ENCODE results near the gene ZNF662. TPM values are rescaled to one million over a fixed set of nuclear protein-coding genes. Genes with fewer than 3 reads are reported as not detected.

ZNF662 gene
- total RNA-seq, 1 experiment from 2014 or later, result 0.06 TPM

GRCh38 chr3:42886294-42886822 lies 19.6 kb upstream of the ZNF662 start:
- no peak for DNase-seq (ENCODE audit: low spot score)

- no peak for DNase-seq (ENCODE audit: low spot score)
Observed at GRCh38 chr3:42887084-42887483, 18.9 kb upstream of the ZNF662 start.

DNA sequence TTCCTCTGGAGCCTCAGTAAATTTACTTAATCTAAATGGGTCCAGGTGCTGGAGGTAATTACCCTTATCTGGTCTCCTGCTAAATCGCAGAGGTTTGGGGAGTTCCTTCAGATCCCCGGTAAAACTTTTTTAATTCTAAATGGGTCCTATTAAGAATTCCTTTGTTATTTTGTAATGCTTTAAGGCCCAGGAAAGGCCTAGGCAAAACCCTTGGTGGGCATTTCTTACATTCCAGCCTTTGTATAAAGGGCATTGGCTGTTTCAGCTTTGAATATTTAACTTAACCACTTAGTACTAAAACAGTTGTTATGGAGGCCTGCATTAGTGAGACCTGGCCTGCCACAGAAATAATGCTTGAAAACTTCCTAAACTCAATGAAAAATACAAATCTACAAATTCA lies 14.9 kb upstream of the ZNF662 start:
- DNase-seq (ENCODE audit: low spot score), result no peak

DNA sequence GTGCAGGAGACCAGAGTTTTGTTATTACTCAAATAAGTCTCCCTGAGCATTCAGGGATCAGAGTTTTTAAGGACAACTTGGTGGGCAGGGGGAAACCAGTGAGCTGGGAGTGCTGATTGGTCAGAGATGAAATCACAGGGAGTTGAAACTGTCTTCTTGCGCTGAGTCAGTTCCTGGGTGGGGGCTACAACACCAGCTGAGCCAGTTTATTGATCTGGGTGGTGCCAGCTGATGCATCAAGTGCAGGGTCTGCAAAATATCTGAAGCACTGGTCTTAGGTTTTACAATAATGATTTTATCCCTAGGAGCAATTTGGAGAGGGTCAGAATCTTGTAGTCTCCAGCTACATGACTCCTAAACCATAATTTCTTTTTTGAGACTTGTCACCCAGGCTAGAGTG lies 13.8 kb upstream of the ZNF662 start:
- no peak for DNase-seq (ENCODE audit: low spot score)

DNA sequence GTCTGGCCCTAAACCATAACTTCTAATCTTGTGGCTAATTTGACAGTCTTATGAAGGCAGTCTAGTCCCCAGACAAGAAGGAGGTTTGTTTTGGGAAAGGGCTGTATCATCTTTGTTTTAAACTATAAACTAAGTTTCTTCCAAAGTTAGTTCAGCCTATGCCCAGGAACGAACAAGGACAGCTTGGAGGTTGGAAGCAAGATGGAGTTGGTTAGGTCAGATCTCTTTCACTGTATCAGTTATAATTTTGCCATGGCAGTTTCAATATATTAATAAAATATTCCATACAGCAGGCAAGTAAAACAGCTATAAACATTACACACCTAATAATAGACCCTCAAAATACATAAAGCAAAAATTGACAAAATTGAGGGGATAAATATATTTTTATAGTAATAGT lies 13.1 kb upstream of the ZNF662 start:
- DNase-seq (ENCODE audit: low spot score), result no peak

DNA sequence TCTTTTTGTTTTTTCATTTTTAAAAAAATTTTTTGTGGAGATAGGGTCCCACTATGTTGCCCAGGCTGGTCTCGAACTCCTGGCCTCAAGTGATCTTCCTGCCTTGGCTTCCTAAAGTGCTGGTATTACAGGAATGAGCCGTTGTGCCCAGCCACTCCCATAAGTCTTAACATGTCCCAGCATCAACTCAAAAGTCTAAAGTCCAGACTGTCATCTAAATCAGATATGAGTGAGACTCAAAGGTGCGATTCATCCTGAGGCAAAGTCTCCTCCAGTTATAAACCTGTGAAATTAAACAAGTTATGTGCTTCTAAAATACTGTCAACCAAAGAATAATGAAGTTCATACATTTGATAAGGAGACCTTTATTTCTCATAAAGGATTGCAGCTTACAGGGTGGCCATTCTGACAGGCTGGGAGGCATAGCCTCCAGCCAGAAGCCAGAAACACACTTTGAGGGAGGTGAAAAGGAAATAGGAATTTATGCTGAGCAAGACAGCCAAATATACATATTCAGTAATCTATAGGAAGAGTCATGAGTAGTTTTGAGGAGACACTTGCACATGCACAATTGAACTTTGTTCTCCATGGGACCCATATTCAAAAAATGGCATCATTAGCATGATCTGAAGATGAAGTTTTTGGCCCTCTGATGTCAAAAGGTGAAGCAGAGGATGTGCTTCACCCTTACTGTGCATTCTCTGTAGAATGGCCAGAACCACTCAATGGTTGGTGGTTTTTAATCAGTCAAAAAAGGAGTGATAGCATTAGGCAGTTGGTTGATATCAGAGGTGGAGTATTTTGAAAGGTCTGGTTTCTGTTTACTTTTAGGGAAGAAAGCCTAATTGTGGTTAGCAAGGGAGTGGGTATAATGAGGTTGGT lies 11.0 kb upstream of the ZNF662 start:
- peak; percentile 71 for DNase-seq (ENCODE audit: low spot score)

DNA sequence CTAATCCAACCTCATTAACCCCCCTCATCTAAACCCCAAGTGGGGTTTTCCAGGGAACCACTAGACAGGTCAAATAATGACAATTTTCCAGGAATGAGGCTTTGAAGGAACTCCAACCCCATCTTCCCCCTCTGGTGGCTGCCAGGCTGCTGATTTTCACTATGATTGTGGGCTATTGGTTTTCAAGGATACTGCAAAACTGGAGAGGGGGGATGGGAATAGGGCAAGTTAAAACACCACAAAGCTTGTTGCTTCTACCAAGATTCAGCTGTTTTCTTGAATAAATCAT lies 10.4 kb upstream of the ZNF662 start:
- no peak for DNase-seq (ENCODE audit: low spot score)

DNA sequence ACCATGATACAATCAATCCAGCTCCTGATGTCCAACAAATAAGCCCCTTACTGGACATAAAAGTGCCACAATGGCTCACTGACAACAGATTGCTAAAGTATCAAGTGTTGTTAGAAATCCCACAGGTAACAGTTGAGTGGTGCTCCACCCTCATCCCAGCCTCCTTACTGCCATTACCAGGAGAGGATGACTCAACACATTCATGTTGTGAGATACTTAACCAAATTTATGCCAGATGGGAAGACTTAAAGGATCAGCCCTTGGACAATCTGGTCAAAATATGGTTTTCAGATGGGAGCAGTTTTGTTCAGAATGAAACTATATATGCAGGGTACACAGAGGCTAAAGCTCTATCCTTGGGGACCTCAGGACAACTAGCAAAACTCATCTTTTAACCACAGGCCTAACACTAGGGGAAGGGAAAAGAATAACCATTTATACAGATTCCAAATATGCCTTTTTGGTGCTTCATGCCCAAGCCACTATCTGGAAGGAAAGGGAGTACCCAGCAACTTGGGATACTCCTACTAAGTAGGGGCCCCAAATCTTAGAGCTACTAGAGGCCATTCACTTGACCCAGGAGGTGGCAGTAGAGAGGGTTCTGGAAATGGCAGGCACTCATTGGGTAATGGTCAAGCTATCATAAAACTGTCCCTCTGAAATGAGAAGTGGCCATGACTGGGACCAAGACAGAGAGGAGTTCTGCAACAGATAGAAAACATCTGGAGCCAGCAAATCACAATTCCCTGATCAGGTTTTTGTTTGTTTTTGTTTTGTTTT lies 6.9 kb upstream of the ZNF662 start:
- no peak for DNase-seq (ENCODE audit: low spot score)

GRCh38 chr3:42900226-42901072 lies 5.5 kb upstream of the ZNF662 start:
- DNase-seq (ENCODE audit: low spot score), result peak; percentile 18

DNA sequence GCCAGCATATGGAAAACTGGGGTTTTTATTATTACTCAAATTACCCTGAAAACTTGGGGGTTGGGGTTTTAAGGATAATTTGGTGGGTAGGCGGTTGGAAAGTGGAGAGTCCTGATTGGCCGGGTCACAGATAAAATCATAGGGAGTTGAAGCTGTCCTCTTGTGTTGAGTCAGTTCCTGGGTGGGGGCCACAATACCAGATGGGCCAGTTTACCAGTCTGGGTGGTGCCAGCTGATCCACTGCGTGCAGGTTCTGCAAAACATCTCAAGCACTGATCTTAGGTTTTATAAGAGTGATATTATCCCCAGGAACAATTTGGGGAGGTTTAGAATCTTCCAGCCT lies 4.9 kb upstream of the ZNF662 start:
- DNase-seq (ENCODE audit: low spot score), result peak; percentile 41

GRCh38 chr3:42902257-42902656 lies 3.7 kb upstream of the ZNF662 start:
- no peak for DNase-seq (ENCODE audit: low spot score)

DNA sequence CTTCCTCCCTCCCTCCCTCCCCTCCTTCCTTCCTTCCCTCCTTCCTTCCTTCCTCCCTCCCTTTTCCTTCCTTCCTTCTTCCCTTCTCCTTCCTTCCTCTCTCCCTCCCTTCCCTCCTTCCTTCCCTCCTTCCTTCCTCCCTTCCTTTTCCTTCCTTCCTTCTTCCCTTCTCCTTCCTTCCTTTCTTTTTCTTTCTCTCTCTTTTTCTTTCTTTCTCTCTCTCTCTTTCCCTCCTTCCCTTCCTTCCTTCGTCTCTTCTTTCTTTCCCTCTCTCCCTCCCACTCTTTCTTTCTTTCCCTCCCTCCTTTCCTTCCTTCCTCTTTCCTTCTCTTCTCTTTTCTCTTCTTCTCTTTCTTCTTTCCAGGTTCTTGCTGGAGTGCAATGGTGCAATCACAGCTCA lies 1.9 kb upstream of the ZNF662 start:
- no peak for DNase-seq (ENCODE audit: low spot score)

DNA sequence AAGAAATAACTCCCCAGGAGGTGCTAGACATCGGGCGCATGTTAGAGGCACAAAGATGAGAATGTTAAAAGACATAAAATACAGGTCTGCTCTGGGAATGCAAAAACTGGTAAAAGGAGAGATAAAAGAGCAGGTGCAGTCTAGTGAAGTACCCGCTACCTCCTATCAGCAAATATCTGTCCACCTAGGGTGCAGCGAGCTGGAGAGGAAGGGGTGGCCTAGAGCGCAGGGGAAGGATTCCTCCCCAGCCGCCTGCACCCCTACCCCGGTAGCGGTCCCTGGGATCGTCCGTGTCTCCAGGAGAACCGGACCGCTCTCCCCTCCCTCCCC lies 237 bp upstream of the ZNF662 start:
- DNase-seq (ENCODE audit: low spot score), result no peak

- no peak for DNase-seq (ENCODE audit: low spot score)
Observed at GRCh38 chr3:42906848-42907183, 874 bp downstream of the ZNF662 start.

DNA sequence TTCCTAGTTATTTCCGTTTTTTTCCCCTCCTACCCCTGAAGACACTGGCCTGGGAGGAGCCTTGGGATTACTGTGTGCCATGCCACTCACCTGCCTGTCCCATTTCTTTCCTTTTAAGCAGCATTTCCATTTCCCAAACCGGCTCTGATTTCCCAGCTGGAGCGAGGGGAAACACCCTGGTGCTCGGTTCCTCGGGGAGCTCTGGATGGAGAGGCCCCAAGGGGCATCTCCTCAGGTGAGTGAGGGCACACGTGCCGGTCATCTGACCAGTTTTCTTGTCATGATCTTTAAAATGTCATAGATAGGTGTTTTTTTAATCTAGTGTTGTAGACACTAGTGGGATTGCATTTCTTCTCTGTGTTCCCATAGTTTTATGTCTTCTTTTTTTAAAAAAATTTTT lies 2.7 kb downstream of the ZNF662 start:
- no peak for DNase-seq (ENCODE audit: low spot score)

DNA sequence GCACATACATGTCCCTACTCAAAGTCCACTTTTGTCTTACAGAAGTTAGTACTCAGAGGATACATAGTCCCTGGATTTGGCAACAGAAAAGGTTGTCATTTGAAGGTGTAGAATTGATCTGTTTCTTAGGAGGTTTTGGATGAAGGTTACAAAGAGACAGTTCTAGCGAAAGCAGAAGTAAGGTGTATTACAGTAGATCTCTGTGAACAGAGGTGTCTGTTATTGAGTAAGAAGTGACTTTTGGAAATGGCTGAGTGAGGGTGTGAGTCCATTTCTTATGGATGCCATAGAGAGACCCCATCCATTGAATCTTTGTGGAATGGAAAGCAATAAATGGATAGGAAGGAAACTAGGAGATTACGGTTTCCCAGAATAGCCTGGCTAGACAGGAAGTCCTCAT lies 5.6 kb downstream of the ZNF662 start:
- no peak for DNase-seq (ENCODE audit: low spot score)

DNA sequence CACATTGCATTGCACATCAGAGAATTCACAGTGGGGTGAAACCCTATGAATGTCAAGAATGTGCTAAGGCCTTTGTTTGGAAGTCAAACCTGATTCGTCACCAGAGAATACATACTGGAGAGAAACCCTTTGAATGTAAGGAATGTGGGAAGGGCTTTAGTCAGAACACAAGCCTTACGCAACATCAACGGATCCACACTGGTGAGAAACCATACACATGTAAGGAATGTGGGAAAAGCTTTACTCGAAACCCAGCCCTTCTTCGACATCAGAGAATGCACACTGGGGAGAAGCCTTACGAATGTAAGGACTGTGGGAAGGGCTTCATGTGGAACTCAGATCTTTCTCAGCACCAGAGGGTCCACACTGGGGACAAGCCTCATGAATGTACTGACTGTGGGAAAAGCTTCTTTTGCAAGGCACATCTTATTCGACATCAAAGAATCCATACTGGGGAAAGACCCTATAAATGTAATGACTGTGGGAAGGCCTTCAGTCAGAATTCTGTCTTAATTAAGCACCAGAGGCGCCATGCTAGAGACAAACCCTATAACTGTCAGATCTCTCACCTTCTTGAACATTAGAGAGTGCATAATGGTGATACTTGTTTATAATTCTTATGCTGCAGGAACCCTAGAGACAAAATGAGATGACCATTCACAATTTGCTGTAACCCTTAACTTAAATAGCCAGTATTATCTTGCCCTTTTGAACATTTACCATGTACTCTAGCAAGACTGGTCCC lies 9.0 kb downstream of the ZNF662 start:
- no peak for DNase-seq (ENCODE audit: low spot score)

- DNase-seq (ENCODE audit: low spot score), result no peak
Observed at GRCh38 chr3:42923606-42924005, 17.7 kb downstream of the ZNF662 start.

- DNase-seq (ENCODE audit: low spot score), result no peak
Observed at GRCh38 chr3:42926310-42926709, 20.4 kb downstream of the ZNF662 start.

- DNase-seq (ENCODE audit: low spot score), result no peak
Observed at GRCh38 chr3:42934111-42934510, 28.2 kb downstream of the ZNF662 start.

DNA sequence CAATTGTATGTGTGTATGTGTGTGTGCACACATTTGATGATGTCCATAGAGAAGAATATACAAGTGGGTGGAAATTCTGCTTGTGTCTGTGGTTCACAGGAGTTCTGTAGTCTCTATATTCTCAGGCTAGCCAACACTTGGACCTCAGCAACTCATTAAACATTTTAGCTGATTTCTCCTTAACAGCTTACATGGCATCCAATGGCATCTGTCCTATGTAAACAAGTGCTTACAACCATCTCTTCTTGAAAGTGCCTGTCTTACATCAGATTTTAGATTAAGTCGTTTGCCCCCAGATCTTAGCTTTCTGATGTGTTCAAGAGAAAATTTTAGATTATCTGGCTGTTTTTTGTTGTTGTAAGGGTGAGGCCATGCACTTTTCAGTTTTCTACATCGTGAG lies 29.0 kb downstream of the ZNF662 start:
- DNase-seq (ENCODE audit: low spot score), result no peak

GRCh38 chr3:42935472-42935871 lies 29.5 kb downstream of the ZNF662 start:
- no peak for DNase-seq (ENCODE audit: low spot score)
